HUDEP-2 (cell line): ENCODE data around the gene PIK3AP1.

Experiments
- DNase-seq, 76 experiments: peaks; one replicate each; lab custom pipeline; 2025; ENCODE audit not compliant: unreplicated experiment in 76 of 76; lab: John Stamatoyannopoulos, UW

The PIK3AP1 gene

GRCh38 chr10:96648297-96648696 is 72.0 kb downstream of the PIK3AP1 start:
- no peak for DNase-seq

GRCh38 chr10:96647466-96647865 is 72.8 kb downstream of the PIK3AP1 start:
- DNase-seq, result no peak

- DNase-seq, result no peak
These were observed 73.6 kb downstream of the PIK3AP1 start for GRCh38 chr10:96646751-96647166.

GRCh38 chr10:96646301-96646700 is 74.0 kb downstream of the PIK3AP1 start:
- no peak for DNase-seq

- DNase-seq, result no peak
These were observed 75.1 kb downstream of the PIK3AP1 start for GRCh38 chr10:96645191-96645721.

- no peak for DNase-seq
These were observed 76.4 kb downstream of the PIK3AP1 start for GRCh38 chr10:96643920-96644319.

- peak in 73 of 76 experiments; percentile 17 to 86 (median 68) for DNase-seq
These were observed 77.3 kb downstream of the PIK3AP1 start for GRCh38 chr10:96642973-96643372.

GRCh38 chr10:96642530-96642929 is 77.8 kb downstream of the PIK3AP1 start:
- no peak for DNase-seq

GRCh38 chr10:96641396-96642295 is 78.7 kb downstream of the PIK3AP1 start:
- DNase-seq, result no peak

GRCh38 chr10:96639899-96640298 is 80.4 kb downstream of the PIK3AP1 start:
- no peak for DNase-seq

- DNase-seq, result no peak
These were observed 81.6 kb downstream of the PIK3AP1 start for GRCh38 chr10:96638696-96639095.

- DNase-seq, result no peak
These were observed 82.2 kb downstream of the PIK3AP1 start for GRCh38 chr10:96638120-96638519.

GRCh38 chr10:96637709-96638108 is 82.6 kb downstream of the PIK3AP1 start:
- DNase-seq, result no peak

- no peak for DNase-seq
These were observed 83.8 kb downstream of the PIK3AP1 start for GRCh38 chr10:96636551-96636950.

GRCh38 chr10:96632974-96633710 is 87.2 kb downstream of the PIK3AP1 start:
- no peak for DNase-seq

- DNase-seq, result no peak
These were observed 93.0 kb downstream of the PIK3AP1 start for GRCh38 chr10:96627292-96627691.

- DNase-seq, result peak in 21 of 76 experiments; percentile 4 to 34 (median 16)
These were observed 93.5 kb downstream of the PIK3AP1 start for GRCh38 chr10:96626795-96627194.

GRCh38 chr10:96625173-96625572 is 95.1 kb downstream of the PIK3AP1 start:
- no peak for DNase-seq

GRCh38 chr10:96622013-96622787 is 98.1 kb downstream of the PIK3AP1 start:
- DNase-seq, result peak in 73 of 76 experiments; percentile 15 to 88 (median 66)
